DMS79 (cell line): Measurements from ENCODE around the gene NDFIP1.

Source experiments
- DNase-seq: peaks from one replicate; lab custom pipeline; 2025; lab: John Stamatoyannopoulos, UW

NDFIP1 gene

DNA sequence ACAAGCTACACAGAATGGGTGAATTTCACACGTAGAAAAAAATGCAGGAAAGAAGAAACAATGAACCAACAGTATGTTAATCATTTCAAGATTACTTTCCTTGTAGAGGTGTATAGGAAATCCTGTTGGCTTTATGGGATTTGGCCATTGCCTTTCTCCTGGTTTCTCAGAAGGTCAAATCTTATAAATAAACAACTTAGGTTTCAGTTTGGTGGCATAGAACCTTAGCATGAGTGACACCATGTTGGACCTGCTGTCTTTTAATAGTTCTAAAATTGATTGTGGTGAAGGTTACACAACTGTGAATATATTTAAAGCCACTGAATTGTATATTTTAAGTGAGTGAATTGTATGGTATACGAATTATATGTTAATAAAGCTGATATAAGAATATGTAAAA is 16.7 kb upstream of the NDFIP1 start:
- no peak for DNase-seq

DNA sequence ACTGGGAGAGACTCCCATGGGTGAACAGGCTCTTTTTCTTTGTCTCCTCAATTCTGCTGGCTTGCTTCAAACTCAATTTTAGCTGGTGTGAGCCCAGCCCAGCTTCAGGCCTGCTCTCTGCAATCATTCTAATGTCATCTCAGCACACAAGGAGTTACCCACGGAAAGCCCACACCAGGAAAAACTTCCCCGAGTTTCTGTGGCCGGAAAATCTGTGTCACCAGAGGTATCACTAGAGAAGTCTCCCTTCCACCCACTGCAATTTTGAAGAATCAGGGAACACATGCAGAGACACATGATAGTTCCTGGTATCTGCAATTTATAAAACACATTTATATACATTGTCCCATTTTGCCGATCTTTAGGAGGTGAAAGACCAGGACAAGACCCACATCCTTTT is 13.5 kb upstream of the NDFIP1 start:
- DNase-seq: no peak

DNA sequence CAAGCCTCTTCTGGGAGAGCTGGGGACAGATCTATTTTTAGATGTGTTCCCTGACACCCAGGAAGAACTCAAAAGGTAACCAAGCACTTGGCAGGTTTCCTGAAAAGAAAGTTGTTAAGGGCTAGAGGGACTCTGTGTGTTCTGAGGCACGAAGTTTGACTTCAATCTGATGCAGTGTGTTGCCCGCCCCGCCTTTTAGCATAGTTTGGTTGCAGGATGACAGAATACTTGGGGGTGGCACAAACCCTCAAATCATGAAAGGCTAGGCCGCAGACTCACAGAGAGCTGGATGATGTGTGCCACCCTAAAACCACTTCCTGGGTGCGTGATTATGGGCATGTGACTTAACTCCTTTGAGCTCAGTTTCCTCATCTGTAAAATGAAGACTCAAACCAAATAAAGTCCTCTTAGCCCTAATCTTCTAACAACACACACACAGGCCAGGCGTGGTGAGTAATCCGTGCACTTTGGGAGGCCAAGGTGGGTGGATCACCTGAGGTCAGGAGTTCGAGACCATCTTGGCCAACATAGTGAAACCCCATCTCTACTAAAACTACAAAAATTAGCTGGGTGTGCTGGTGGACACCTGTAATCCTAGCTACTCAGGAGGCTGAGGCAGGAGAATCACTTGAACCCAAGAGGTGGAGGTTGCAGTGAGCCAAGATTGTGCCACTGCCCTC is 12.8 kb upstream of the NDFIP1 start:
- DNase-seq: no peak

DNA sequence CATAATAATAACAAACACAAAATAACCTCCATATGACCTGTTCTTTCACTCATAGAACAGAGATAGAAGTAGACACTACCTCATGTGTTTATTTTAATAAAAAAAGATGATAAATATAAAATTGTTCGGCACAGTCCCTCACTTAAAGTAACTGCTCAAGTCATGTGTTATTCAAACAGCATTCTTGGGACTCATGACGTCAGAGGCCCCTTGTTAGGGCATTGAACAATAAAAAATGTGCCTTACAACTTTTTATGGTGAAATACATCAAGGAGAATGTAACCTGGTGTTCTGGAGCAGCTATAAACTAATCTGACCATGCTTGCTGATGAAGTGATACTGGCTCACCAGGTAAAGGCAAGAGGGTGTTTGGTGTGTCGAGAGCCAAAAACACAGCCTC is 12.2 kb upstream of the NDFIP1 start:
- no peak for DNase-seq

DNA sequence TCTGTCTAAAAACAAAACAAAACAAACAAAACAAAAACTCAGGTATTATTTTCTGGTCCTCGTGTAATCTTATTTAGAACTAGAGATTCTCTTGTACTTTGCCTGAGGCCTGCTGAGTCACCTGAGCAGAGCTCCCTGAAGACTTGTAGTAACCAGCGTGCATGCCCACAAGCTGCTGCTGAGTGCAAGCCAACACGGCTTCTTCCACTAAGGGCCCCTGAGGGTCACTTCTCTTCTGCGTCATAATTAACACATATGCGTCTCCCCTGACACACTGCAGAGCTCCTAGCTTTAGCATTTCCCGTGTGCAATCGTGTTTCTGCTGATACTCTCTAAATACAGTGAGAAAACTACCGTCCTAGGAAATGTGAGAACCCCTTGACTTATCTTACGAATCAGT is 10.9 kb upstream of the NDFIP1 start:
- DNase-seq: peak; percentile 8

DNA sequence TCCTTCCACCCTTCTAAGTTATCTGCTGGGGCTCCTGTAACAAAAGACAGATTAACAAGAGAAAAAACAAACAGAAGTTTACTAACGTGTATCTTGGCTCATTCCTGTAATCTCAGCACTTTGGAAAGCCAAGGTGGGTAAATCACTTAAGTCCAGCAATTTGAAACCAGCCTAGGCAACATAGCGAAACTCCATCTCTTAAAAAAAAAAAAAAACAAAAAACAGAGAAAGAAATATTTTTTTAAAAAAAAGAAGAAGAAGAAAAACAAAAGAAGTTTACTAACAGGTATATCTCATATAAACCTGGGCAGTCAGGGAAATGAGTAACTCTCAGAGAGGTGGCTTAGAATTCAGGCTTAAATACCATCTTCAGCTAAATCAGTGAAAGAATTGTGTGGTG is 10.3 kb upstream of the NDFIP1 start:
- no peak for DNase-seq

DNA sequence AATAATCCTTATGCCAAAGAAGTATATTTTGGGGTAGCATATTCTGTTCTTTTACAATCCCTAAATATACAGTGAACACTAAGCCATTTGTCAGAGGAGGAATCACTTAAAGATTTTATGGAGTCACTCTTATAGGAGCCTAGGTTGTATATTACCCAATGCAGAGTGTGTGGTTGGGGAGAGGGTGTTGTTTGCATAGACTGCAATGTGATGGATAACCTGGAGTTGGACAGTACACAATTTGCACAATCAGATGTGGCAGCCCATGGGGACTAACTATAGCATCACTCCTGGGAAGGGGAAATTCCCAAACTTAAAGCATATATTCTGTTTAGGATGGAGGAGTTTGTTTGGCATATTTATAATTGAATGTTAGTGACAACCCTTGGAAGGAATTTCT is 9.6 kb upstream of the NDFIP1 start:
- DNase-seq: no peak

DNA sequence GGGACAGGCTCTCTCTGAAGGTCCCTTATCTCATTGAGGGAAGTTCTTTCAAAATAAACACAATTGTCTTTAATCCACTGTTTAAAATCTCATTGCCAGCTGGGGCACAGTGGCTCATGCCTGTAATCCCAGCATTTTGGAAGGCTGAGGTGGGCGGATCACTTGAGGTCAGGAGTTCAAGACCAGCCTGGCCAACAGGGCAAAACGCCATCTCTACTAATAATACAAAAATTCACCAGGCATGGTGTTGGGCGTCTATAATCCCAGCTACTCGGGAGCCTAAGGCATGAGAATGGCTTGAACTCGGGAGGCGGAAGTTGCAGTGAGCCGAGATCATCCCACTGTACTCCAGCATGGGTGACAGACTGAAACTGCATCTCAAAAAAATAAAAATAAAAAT is 8.3 kb upstream of the NDFIP1 start:
- DNase-seq: no peak

DNA sequence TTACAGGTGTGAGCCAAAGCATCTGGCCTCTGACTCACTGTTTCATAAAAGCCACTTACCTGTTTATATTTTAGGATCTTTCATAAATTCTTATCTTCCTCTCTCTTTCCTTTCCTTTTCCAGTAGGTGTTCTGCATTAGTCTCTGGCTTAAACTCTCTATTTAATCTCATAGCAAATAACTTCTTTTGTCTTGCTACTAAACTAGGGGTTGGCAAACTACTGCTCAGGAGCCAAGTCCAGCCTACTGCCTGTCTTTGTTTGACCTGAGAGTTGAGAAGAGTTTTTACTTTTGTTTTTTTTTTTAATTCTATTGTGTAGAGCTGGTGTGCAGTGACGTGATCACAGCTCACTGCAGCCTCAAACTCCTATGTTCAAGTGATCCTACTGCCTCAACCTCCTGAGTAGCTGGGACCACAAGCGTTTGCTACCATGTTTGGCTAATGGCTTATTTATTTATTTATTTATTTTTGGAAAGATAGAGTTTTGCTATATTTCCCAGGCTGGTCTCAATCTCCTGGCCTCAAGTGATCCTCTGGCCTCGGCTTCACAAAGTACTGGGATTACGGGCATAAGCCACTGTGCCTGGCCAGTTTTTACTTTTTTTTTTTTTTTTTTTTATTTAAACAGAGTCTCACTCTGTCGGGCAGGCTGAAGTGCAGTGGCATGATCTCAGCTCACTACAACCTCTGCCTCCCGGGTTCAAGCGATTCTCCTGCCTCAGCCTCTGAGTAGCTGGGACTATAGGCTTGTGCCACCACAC is 5.4 kb upstream of the NDFIP1 start:
- DNase-seq: no peak

DNA sequence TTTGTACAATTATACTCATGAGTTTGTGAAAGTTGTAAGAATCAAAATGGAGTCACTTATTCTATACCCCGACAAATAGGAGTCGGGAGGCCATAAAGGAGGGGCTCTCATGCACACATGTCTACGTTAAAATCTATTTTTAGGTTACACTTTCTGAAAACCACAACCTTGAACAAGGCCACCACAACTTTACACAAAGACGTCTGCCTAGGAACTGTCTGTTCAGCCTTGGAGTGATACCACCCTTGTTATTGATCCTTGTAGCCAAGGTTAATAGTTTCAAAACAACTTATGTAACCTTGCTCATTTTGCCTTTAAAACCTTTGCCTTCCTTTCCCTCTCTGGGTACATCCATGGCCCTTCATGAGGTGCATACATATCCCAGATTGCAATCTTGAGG is 4.1 kb upstream of the NDFIP1 start:
- DNase-seq: no peak

DNA sequence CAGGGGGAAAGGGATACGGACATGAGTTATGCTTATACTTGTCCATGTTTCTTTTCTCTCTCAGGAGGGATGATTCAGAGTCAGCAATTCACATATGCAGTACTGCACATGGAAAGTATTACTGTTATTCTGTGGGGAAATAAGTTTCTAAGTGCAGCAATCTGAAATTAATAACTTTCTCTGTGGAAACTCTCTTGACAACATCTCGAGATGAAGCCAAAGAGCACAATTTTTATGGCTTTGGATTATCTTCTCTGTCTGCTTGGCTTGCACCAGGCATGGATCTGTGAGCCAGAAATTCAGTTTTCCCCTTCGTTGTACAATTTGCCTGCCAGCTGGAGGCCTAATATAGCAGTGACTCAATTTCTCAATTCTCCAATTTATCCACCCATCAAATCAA is 2.5 kb upstream of the NDFIP1 start:
- DNase-seq: no peak

DNA sequence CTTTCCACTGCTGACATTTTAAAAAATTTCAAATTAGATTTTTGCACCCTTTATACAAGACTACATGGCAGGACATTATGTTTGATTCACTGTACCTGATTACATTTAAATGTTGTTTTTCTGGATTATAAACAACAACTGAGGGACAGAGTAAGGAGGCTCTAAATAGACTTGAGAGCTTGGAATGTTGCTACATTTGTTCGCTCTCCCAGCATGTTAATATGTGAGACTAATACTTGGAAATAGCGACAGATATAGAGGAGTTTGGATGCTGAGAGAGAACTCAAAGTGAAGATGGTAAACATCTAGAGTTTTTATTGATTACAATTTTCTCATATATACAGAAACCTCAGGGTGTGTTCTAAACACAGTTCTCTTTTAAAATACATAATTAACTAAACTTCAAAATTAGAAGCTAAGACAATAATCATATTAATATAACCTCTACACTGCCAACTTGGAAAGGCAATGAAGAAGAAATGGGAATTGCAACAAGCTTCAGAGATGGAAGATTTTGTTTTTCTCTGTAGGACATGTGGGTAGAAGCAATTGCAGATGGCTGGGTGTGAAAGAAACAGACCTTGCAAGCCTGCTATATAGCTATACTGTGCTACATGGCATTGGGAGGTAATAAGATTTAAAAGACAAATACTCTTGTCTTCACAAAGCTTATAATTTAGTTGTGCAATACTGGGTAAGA is 1.4 kb upstream of the NDFIP1 start:
- no peak for DNase-seq

DNA sequence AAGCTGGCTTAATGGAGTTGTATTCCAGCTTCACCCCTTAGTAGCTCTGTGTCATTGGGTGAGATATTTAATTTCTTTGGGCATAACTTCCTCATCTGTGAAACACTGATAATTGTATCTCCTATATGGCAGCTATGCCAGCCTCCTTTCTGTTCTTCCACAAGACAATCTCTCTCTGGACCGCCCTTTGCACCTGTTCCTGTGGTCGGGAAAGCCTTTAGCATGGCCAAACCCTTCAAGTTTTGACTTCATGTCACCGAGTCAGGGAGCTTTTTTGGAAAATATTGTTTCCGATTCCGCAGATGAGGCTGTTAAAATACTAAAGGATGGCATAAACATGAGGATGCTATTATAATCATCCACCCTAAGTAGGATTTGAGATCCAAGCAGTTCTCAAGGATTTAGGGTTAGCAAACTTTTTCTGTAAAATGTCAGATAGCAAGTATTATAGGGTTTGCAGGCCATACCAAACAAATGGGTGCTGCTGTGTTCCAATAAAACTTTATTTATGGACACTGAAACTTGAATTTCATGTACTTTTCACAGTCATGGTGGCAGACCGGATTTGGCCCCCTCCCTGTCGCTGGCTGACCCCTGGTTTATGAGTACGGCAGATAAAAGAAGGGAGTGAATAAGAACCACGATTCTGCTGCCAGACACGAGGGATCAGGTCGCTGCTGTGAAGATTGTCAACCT is 695 bp upstream of the NDFIP1 start:
- no peak for DNase-seq

DNA sequence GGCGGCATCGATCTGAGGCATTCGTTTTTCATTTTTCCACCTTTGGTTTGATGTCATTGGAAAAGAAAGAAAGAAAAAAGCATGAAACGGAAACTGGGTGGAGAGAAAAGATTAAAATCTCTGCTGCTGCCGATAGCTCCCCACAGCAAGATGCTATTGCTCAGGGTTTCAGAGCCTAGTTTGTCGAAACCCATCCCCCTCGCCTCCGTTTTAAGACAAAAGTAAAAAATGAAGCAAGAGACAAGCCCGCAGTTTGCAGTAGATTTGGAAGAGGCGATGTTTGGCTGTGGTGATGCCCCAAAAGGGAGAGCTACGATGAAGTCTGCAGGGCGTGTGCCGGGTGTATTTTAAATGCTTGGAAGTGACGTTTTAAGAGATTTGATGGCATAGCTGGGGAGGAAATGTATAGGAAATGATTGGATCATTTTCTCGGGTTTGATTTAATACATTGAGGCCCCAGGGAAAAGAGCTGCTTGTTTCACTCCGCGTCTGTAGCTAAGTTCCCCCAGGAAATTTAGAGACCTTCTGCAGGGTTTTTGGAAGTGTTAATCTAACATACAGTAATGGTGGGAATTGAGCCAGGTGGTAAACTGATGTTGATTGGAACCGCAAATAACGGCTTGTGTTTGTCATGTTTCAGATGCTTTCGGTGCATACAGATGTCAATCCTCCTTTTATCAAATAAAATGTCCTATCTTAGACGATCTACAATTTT is 909 bp downstream of the NDFIP1 start:
- DNase-seq: no peak

DNA sequence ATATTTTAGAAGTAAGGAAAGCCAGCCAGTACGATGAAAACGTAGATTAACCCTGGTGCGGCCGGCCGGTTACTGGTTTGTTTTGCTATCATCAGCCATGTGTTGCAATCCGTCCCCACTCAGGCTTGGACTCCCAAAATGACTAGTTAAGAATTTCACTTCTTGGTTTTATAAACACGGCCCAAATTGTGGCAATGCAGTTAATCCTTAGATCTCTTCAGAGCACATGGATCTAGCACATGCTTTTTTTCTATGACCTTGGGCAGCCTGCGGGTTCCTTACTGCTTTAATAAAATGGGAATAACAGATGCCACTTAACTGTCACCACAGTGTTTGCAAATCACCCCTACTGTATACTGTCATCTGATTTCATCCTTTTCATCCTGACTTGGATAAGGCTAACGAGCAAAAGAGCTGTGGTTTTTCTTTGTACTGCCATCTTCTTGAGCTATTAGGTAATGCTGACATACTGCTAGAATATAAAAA is 1.5 kb downstream of the NDFIP1 start:
- no peak for DNase-seq

DNA sequence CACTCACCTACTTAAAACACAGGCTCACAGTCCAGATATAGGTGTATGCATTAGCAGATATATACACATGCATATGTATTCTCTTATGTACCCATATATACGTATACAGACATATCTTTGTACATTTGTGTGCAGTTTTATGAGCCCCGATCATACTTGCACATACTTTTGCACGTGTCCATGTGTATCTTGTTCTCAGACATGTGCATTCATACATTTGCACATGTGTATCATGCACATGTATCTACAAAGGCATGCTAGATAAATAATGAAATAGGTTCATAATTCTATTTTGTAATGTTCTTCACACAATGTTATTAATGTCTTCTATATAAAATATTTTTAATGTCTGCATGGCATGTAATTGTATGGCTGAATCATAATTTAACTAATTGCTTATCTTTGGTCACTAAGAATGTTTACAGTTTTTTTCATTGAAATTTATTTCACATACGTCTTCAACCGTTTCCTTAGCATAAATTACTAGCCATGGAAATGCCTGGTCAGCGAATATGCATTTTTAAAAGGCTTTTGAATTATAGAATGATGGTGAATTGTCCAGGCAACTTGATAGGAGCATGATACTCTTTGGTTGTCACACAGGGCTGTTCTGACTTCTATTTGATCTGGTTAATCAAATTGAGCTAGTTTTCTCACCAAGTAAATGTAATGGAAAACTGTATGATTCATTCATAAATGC is 2.6 kb downstream of the NDFIP1 start:
- no peak for DNase-seq

DNA sequence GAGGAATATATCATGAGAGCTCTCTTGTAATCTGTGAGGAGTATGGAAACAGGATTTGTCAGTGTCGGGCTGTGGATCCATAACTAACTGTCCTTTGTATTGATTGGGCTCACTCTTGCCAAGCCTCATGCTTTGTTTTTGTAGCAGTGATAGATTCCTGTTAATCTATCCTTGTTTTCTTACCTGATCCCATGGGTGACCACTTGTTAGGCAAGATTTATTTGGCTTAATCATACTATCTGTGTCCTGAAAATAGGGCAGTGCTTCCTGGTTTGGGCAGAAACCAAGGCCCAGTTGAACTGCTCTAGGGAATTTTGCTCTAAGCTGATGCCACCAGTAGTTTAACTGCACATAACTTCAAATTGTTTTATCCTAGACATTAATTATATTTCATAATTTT is 6.1 kb downstream of the NDFIP1 start:
- no peak for DNase-seq

DNA sequence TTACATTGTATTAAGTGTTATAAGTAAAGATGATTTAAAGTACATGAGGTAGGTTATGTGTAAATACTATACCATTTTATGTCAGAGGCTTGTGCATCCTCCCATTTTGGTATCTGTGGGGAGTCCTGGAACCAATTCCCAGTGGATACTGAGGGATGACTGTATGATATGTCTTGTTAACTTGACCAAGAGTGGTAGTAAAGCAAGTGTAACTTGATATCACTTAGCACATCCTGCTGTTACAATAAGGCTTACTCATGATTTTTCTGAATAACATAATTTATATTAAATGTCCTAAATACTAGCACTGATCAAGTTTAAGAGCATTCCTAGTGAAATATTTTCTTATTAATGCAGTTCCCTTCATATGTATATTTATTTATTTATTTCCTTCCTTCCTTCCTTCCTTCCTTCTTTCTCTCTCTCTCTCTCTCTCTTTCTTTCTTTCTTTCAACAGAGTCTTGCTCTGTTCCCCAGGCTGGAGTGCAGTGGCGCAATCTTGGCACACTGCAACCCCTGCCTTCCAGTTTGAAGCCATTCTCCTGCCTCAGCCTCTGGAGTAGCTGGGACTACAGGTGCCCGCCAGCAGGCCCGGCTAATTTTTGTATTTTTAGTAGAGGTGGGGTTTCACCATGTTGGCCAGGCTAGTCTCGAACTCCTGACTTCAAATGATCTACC is 7.5 kb downstream of the NDFIP1 start:
- DNase-seq: no peak

DNA sequence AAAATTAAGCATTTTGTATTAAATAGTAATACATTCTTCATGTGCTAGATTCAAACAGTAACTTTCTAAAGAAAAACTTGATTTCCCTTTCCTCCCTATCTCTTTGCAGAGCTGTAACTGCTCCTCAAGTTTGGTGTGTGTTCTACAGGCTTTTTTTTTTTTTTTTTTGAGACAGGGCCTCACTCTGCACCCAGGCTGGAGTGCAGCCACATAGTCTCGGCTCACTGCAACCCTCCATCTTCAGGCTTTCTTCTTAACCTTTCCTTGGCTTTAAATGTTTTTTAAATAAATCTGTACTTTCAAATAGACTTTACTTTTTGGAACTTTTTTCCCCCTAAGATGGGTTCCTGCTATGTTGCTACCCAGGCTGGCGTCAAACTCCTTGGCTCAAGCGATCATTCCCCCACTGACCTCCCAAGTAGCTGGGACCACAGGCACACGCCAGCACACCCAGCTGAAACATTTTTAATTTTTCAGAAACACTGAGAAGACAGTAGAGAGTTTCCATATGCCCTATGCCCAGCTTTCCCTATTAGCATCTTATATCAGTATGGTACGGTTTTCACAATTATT is 9.1 kb downstream of the NDFIP1 start:
- DNase-seq: no peak

DNA sequence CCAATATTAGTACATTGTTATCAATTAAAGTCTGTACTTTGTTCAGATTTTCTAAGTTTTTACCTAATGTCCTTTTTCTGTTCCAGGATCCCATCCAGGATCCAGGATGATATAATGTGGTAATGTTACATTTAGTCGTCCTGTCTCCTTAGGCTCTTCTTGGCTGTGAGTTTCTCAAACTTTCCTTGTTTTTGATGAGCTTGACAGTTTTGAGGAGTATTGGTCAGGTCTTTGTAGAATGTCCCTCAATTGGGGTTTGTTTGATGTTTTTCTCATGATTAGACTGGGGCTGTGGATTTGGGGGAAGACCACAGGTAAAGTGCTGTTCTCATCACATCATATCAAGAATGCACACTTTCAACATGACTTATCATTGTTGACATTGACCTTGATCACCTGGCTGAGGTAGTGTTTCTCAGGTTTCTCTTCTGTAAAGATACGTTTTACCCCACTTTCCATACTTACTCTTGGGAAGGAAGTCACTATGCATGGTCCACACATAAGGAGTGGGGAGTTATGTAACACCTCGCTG is 9.6 kb downstream of the NDFIP1 start:
- DNase-seq: no peak
